Thyroid gland (tissue), 4 donors: ENCODE results near the gene KCNQ1.

Experiments used
- POLR2A ChIP-seq, 2 donors: fragments of 450-650 bp; IDR thresholded peaks; one replicate each; pipeline ENCODE4 v1.6.1; 2017; ENCODE audit warnings: antibody characterized with exemption in 2 of 2, mild to moderate bottlenecking in 2 of 2, moderate library complexity in 1 of 2
- TF ChIP-seq, protein P1 (sequence below), 6 experiments: fragments of 200-600 bp in 3 of 6; fragments of 450-650 bp in 3 of 6; sonication (generic) in 3 of 6; IDR thresholded peaks; one replicate each; pipeline ENCODE4 v1.5.1; 2016 to 2019; ENCODE audit warnings: antibody characterized with exemption in 6 of 6, mild to moderate bottlenecking in 2 of 6, inconsistent platforms in 1 of 6, moderate library complexity in 1 of 6

- TF ChIP-seq, protein P1, sequence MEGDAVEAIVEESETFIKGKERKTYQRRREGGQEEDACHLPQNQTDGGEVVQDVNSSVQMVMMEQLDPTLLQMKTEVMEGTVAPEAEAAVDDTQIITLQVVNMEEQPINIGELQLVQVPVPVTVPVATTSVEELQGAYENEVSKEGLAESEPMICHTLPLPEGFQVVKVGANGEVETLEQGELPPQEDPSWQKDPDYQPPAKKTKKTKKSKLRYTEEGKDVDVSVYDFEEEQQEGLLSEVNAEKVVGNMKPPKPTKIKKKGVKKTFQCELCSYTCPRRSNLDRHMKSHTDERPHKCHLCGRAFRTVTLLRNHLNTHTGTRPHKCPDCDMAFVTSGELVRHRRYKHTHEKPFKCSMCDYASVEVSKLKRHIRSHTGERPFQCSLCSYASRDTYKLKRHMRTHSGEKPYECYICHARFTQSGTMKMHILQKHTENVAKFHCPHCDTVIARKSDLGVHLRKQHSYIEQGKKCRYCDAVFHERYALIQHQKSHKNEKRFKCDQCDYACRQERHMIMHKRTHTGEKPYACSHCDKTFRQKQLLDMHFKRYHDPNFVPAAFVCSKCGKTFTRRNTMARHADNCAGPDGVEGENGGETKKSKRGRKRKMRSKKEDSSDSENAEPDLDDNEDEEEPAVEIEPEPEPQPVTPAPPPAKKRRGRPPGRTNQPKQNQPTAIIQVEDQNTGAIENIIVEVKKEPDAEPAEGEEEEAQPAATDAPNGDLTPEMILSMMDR (IDR thresholded peaks at IDR 0.05) = no peak
- TF ChIP-seq POLR2A (IDR thresholded peaks at IDR 0.05) = no peak
These were observed 323.9 kb downstream of the KCNQ1 start for GRCh38 chr11:2768471-2769408.
